Measurements from ENCODE around the gene ZNF853. TPM values are rescaled to one million over a fixed set of nuclear protein-coding genes. Genes with fewer than 3 reads are reported as not detected.
A peak's percentile ranks its signal among the peaks of the same experiment; 100 is the strongest.
"Not testable (repeated sequence)": the region's sequence is repeated elsewhere in the genome, so short reads cannot be mapped to it uniquely, and the experiment has no call there.

The ZNF853 gene
- total and polyA plus RNA-seq, 4 donors = 4.6 to 12.2 (median 8.0) TPM

DNA sequence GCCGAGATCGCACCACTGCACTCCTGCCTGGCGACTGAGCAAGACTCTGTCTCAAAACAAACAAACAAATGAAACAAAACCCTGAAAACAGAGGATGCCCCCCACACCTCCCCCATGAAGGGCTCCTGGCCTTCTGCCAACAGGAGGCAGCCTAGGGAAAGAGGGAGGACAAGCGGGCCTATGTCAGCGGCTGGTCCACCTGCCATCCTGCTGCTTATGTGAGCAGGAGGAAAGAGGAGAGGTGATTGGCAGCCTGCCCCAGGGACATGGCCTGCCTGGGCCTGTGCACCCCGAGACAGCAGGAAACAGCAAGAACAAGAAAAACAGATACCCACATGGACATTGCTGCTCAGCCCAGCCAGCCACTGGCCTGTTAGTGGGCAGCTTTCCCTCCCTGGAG, 12.6 kb downstream of the ZNF853 start:
- no peak overlapping the region for H3K4me3 ChIP-seq (ENCODE audit: low read length in 2 of 2)
- no peaks in the 10 kb centered on the region for H3K4me1 ChIP-seq (ENCODE audit: control insufficient read depth in 1 of 2, insufficient read depth in 2 of 2, low read length in 2 of 2)
- H3K9me3 ChIP-seq (ENCODE audit: control insufficient read depth, low read length) = no peaks in the 10 kb centered on the region
- H3K36me3 ChIP-seq (ENCODE audit: control insufficient read depth in 1 of 2, insufficient read depth in 2 of 2, low read length in 1 of 2) = peaks cover 0 to 3% of the 10 kb centered on the region in 2 donors
- H3K27ac ChIP-seq (ENCODE audit: low read depth in 1 of 2, low read length in 2 of 2) = no peak overlapping the region
- no peak for DNase-seq
- no peak for ATAC-seq (ENCODE audit: low FRiP score)
- no peaks in the 10 kb centered on the region for H3K27me3 ChIP-seq (ENCODE audit: control insufficient read depth in 1 of 2, insufficient read depth in 2 of 2, low read length in 1 of 2)
- intact Hi-C loops (cut with DNase I) = no loop called here
- WGBS, 2 donors = 84 to 87% methylated on average over 6 of the region's 6 CpGs

- no peaks in the 10 kb centered on the region for H3K9me3 ChIP-seq (ENCODE audit: control insufficient read depth, low read length)
- no peak overlapping the region for H3K27ac ChIP-seq (ENCODE audit: low read depth in 1 of 2, low read length in 2 of 2)
- no peak overlapping the region for H3K4me3 ChIP-seq (ENCODE audit: low read length in 2 of 2)
- ATAC-seq (ENCODE audit: low FRiP score) (no peak), DNase-seq (no peak)
- 66 to 72% methylated on average over 11 of the region's 11 CpGs for WGBS, 2 donors
- H3K36me3 ChIP-seq (ENCODE audit: control insufficient read depth in 1 of 2, insufficient read depth in 2 of 2, low read length in 1 of 2) = no peaks in the 10 kb centered on the region
- no peaks in the 10 kb centered on the region for H3K4me1 ChIP-seq (ENCODE audit: control insufficient read depth in 1 of 2, insufficient read depth in 2 of 2, low read length in 2 of 2)
- intact Hi-C loops (cut with DNase I) = no loop called here
- no peaks in the 10 kb centered on the region for H3K27me3 ChIP-seq (ENCODE audit: control insufficient read depth in 1 of 2, insufficient read depth in 2 of 2, low read length in 1 of 2)
These were observed 14.8 kb downstream of the ZNF853 start for GRCh38 chr7:6630007-6630849.

GRCh38 chr7:6631605-6632004, 16.2 kb downstream of the ZNF853 start:
- no peak for ATAC-seq (ENCODE audit: low FRiP score)
- intact Hi-C loops (cut with DNase I) = no loop called here
- Histone ChIP-seq H3K4me3 (ENCODE audit: low read length in 2 of 2) (no peak overlapping the region), H3K9me3 (ENCODE audit: control insufficient read depth, low read length) (no peaks in the 10 kb centered on the region), H3K27me3 (ENCODE audit: control insufficient read depth in 1 of 2, insufficient read depth in 2 of 2, low read length in 1 of 2) (no peaks in the 10 kb centered on the region), H3K27ac (ENCODE audit: low read depth in 1 of 2, low read length in 2 of 2) (no peak overlapping the region), H3K4me1 (ENCODE audit: control insufficient read depth in 1 of 2, insufficient read depth in 2 of 2, low read length in 2 of 2) (no peaks in the 10 kb centered on the region), H3K36me3 (ENCODE audit: control insufficient read depth in 1 of 2, insufficient read depth in 2 of 2, low read length in 1 of 2) (no peaks in the 10 kb centered on the region)
- WGBS, 2 donors = 67 to 75% methylated on average over 7 of the region's 7 CpGs
- no peak for DNase-seq

DNA sequence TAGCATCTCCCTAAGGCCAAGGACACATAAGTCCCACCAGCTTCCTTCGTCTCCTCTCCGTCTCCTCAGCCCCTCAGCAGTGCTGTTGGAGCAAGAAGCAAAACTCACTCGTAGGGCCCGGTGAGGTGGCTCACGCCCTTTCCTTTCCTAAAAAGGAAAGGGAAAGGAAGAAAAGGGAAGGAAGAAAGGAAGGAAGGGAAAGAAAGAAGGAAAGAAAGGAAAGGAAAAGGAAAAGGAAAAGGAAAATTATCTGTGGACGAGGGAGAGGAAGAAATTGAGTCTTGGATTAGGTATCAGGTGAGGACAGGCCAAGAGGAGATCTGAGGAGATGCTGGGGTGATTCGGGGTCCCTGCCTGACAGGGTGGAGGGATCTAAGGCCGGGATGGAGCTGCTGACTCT, 18.6 kb downstream of the ZNF853 start:
- WGBS, 2 donors = 78 to 79% methylated on average over 8 of the region's 8 CpGs
- no peaks in the 10 kb centered on the region for H3K36me3 ChIP-seq (ENCODE audit: control insufficient read depth in 1 of 2, insufficient read depth in 2 of 2, low read length in 1 of 2)
- no peak for ATAC-seq (ENCODE audit: low FRiP score)
- DNase-seq = no peak
- no peaks in the 10 kb centered on the region for H3K4me1 ChIP-seq (ENCODE audit: control insufficient read depth in 1 of 2, insufficient read depth in 2 of 2, low read length in 2 of 2)
- intact Hi-C loops (cut with DNase I) = no loop called here
- no peaks in the 10 kb centered on the region for H3K9me3 ChIP-seq (ENCODE audit: control insufficient read depth, low read length)
- H3K27ac ChIP-seq (ENCODE audit: low read depth in 1 of 2, low read length in 2 of 2) = no peak overlapping the region
- H3K27me3 ChIP-seq (ENCODE audit: control insufficient read depth in 1 of 2, insufficient read depth in 2 of 2, low read length in 1 of 2) = no peaks in the 10 kb centered on the region
- H3K4me3 ChIP-seq (ENCODE audit: low read length in 2 of 2) = no peak overlapping the region

- H3K9me3 ChIP-seq (ENCODE audit: control insufficient read depth, low read length); H3K27ac ChIP-seq (ENCODE audit: low read depth in 1 of 2, low read length in 2 of 2); intact Hi-C loops (cut with DNase I); ATAC-seq (ENCODE audit: low FRiP score); H3K36me3 ChIP-seq (ENCODE audit: control insufficient read depth in 1 of 2, insufficient read depth in 2 of 2, low read length in 1 of 2); H3K27me3 ChIP-seq (ENCODE audit: control insufficient read depth in 1 of 2, insufficient read depth in 2 of 2, low read length in 1 of 2); H3K4me3 ChIP-seq (ENCODE audit: low read length in 2 of 2); DNase-seq; H3K4me1 ChIP-seq (ENCODE audit: control insufficient read depth in 1 of 2, insufficient read depth in 2 of 2, low read length in 2 of 2): not testable (repeated sequence)
- 92 to 94% methylated on average over 5 of the region's 5 CpGs for WGBS, 2 donors
These were observed 19.6 kb downstream of the ZNF853 start for GRCh38 chr7:6634971-6635370.

GRCh38 chr7:6636741-6637543, 21.5 kb downstream of the ZNF853 start, which contains the start of gene ZNF316:
ZNF316 (plus strand) TSS chr7:6637318; CDS start chr7:6642410, 5,092 bp downstream.
- Histone ChIP-seq H3K4me3 (ENCODE audit: low read length in 2 of 2) (peak within 1 kb of the TSS; percentile 81 to 94), H3K4me1 (ENCODE audit: control insufficient read depth in 1 of 2, insufficient read depth in 2 of 2, low read length in 2 of 2) (no peaks in the 10 kb centered on the region), H3K27ac (ENCODE audit: low read depth in 1 of 2, low read length in 2 of 2) (peak within 1 kb of the TSS in 1 of 2 donors; percentile 31), H3K27me3 (ENCODE audit: control insufficient read depth in 1 of 2, insufficient read depth in 2 of 2, low read length in 1 of 2) (no peaks in the 10 kb centered on the region), H3K9me3 (ENCODE audit: control insufficient read depth, low read length) (no peaks in the 10 kb centered on the region), H3K36me3 (ENCODE audit: control insufficient read depth in 1 of 2, insufficient read depth in 2 of 2, low read length in 1 of 2) (no peaks in the 10 kb centered on the region)
- DNase-seq = peak; percentile 80 to 89
- peak; percentile 77 for ATAC-seq (ENCODE audit: low FRiP score)
- WGBS, 2 donors = 1% methylated on average over 61 to 104 of the region's 104 CpGs
- intact Hi-C loops (cut with DNase I) = loop anchor here in 1 of 2 donors (2.0 kb wide), 1 partner anchor 70 kb away; the partner anchor contains the start of gene ZNF12

DNA sequence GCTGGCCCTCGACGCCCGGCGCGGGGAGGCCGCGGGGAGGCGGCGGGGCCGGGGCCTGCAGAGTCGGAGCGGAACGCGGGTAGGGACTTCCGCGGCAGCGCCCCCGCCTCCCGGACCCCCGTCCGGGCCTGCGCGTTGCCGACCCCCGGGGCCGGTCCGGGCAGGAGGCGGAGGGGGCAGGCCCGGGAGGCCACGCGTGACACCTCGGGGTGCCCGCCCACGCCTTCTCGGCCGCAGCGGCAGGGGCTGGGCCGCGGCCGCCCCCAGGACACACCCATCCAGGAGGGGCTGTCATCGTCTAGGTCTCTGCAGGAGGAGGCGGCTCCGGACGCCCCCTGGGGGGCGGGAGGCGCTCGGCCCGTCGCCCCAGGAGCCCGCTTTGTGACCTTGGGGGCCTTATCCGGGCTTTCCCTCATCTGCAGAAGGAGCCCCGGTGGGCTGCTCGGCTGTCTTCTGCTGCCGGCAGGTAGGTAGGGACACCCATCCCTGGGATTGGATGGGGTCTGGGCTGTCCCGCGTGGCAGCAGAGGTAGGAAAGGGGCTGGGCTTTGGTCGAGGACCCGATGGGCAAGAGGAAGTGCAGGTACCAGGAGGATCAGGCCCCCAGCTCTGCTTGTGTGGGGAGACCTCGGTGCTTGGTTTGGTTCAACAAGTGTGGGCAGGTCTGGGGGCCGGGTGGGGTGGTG, 22.3 kb downstream of the ZNF853 start:
- DNase-seq = no peak
- Histone ChIP-seq H3K9me3 (ENCODE audit: control insufficient read depth, low read length) (no peaks in the 10 kb centered on the region), H3K4me3 (ENCODE audit: low read length in 2 of 2) (peak overlapping the region; percentile 81 to 94), H3K4me1 (ENCODE audit: control insufficient read depth in 1 of 2, insufficient read depth in 2 of 2, low read length in 2 of 2) (no peaks in the 10 kb centered on the region), H3K27me3 (ENCODE audit: control insufficient read depth in 1 of 2, insufficient read depth in 2 of 2, low read length in 1 of 2) (no peaks in the 10 kb centered on the region), H3K36me3 (ENCODE audit: control insufficient read depth in 1 of 2, insufficient read depth in 2 of 2, low read length in 1 of 2) (no peaks in the 10 kb centered on the region), H3K27ac (ENCODE audit: low read depth in 1 of 2, low read length in 2 of 2) (no peak overlapping the region)
- no peak for ATAC-seq (ENCODE audit: low FRiP score)
- intact Hi-C loops (cut with DNase I) = loop anchor here in 1 of 2 donors (2.0 kb wide), 1 partner anchor 69 kb away; the partner anchor contains the start of gene ZNF12
- WGBS, 2 donors = 0 to 2% methylated on average over 26 to 60 of the region's 60 CpGs

DNA sequence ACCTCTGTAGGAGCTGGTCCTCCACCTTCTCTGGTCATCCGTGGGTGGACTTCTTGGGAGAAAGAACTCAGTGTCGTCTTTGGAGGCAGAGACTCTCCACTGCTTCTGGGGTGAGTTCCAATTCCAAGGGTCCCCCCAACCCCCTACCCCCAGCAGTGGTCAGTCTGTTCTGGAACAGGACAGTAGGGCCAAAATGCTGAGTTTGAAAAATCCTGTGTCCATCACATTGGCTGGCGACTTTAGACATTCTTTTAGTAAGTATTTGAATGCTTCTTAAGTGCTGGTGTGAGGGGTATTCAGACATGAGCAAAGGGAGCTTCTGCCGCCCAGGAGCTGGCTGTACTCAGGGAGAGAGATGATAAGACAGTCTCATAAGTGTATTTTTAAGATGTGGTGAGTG, 23.6 kb downstream of the ZNF853 start:
- WGBS, 2 donors = 77 to 86% methylated on average over 4 of the region's 4 CpGs
- H3K27me3 ChIP-seq (ENCODE audit: control insufficient read depth in 1 of 2, insufficient read depth in 2 of 2, low read length in 1 of 2) = no peaks in the 10 kb centered on the region
- H3K27ac ChIP-seq (ENCODE audit: low read depth in 1 of 2, low read length in 2 of 2) = no peak overlapping the region
- no peak for ATAC-seq (ENCODE audit: low FRiP score)
- no peak overlapping the region for H3K4me3 ChIP-seq (ENCODE audit: low read length in 2 of 2)
- no peaks in the 10 kb centered on the region for H3K36me3 ChIP-seq (ENCODE audit: control insufficient read depth in 1 of 2, insufficient read depth in 2 of 2, low read length in 1 of 2)
- H3K4me1 ChIP-seq (ENCODE audit: control insufficient read depth in 1 of 2, insufficient read depth in 2 of 2, low read length in 2 of 2) = no peaks in the 10 kb centered on the region
- intact Hi-C loops (cut with DNase I) = no loop called here
- no peak for DNase-seq
- H3K9me3 ChIP-seq (ENCODE audit: control insufficient read depth, low read length) = no peaks in the 10 kb centered on the region
